Spleen (tissue), 7 donors: Measurements from ENCODE around the gene CLEC16A.

ENCODE experiments used
- POLR2A ChIP-seq, 3 donors: fragments of 450-650 bp; IDR thresholded peaks; one replicate each; pipeline ENCODE4 v1.5.1; 2017; ENCODE audit warnings: antibody characterized with exemption in 3 of 3, mild to moderate bottlenecking in 1 of 3
- POLR2AphosphoS5 ChIP-seq, 3 donors: sonication (generic); formaldehyde crosslinking; IDR thresholded peaks; one replicate each; pipeline ENCODE4 v1.5.1; 2017; ENCODE audit warnings: antibody characterized with exemption in 3 of 3
- TF ChIP-seq, protein P1 (sequence below), 11 experiments: fragments of 200-600 bp in 7 of 11; fragments of 450-650 bp in 4 of 11; sonication (generic) in 4 of 11; IDR thresholded peaks in 8 of 11; conservative IDR thresholded peaks in 3 of 11; 1 replicate in 7 of 11; 2 replicates in 4 of 11; pipeline versions ENCODE4 v1.4.0 to v1.8.0; 2016 to 2021; ENCODE audit warnings: antibody characterized with exemption in 11 of 11, inconsistent platforms in 4 of 11, mild to moderate bottlenecking in 1 of 11
- donor health status: DM: no; HTN: no; CAD: no; lungs with moderate emphysema.
- donor health status: DM: no; HTN: no; CAD: no.
- donor health status: DM: no; HTN: no; CAD: no.

- TF ChIP-seq, protein P1, sequence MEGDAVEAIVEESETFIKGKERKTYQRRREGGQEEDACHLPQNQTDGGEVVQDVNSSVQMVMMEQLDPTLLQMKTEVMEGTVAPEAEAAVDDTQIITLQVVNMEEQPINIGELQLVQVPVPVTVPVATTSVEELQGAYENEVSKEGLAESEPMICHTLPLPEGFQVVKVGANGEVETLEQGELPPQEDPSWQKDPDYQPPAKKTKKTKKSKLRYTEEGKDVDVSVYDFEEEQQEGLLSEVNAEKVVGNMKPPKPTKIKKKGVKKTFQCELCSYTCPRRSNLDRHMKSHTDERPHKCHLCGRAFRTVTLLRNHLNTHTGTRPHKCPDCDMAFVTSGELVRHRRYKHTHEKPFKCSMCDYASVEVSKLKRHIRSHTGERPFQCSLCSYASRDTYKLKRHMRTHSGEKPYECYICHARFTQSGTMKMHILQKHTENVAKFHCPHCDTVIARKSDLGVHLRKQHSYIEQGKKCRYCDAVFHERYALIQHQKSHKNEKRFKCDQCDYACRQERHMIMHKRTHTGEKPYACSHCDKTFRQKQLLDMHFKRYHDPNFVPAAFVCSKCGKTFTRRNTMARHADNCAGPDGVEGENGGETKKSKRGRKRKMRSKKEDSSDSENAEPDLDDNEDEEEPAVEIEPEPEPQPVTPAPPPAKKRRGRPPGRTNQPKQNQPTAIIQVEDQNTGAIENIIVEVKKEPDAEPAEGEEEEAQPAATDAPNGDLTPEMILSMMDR (IDR thresholded peaks at IDR 0.05 in 8 of 11, conservative IDR thresholded peaks at IDR 0.05 in 3 of 11) = no peak
- no peak for TF ChIP-seq POLR2A (IDR thresholded peaks at IDR 0.05)
- no peak for TF ChIP-seq POLR2AphosphoS5 (IDR thresholded peaks at IDR 0.05)
These were observed 190.5 kb downstream of the CLEC16A start for GRCh38 chr16:11134722-11135463.
